NCI-H345 (cell line): ENCODE measurements around the gene ZBTB47.

Experiments
- DNase-seq: peaks from one replicate; lab custom pipeline; 2025; lab: John Stamatoyannopoulos, UW

The ZBTB47 gene

DNA sequence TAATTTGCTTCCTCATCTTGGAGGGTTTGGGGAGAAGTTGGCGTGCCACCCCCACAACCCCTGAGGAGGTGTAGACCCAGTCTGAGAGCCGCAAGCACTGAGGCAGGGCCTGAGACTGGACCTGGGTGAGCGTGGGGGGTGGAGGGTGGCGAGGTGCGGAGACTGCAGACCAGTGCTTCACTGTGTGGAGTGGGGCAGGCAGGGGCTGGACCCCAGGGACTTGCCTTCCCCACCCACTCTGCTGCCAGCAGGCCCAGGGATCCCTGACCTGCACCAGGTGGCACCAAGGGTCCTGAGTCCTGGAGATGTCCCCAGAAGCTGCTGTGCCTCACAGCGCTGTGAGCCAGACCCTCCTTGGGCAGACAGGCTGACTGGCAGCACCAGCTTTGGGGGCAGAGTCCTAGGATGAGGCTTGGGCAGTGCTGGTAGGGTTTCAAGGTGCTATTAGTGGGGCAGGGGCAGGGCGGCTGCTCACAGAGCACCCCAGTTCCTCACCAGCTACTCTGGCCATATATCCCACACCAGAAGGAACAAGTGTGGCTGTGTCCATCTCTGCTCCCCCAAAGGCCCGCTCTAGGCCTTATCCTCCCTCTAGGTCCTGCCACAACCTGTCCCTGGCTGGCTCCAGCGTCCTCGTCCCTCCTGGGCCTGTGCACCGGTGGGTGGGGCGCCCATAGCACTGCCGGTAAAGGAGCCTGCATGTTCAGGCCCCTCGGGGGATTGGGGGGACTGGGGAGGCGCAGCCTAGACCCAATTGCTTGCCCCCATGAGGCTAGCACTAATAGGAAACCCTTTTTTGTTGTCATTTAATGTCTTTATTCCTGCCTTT is 11.8 kb downstream of the ZBTB47 start:
- no peak for DNase-seq

DNA sequence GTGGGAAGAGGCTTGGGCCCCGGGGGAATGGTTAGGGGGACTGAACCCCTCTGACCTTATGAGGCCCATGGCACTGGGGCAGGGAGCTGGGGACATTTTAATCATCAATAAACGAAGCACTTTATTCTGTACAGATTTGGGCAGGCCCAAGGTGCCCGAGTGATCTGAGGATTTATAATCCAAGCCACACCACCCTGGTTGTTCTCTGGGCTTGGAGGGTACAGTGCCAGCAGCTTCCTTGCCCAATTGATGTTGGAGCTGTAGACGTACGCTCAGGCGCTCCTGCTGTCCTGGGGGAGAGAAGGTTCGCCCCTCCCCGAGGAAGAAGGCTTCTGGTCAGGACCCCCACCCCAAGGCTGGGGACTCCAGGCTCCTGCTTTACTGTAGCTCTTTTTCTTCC is 12.5 kb downstream of the ZBTB47 start:
- DNase-seq = no peak

DNA sequence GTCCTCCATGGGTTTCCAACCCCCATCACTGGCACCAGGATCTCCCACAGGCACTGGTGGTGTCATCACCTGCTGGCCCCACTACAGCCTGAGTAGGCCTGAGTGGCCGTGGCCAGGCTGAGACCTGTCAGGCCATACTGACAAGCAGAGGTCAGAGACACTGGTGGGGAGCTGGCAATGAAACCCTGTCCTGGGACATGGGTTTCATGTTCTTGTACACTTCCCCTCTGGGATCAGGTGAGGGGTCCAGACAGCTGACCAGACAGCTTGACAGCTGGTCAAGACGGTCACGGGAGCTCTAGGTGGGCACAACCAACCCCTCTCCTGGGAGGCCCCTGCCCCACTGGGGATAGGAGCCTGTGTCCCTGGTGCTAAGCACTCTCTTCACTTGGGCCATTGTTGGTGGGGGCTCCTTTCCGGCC is 13.1 kb downstream of the ZBTB47 start:
- no peak for DNase-seq

DNA sequence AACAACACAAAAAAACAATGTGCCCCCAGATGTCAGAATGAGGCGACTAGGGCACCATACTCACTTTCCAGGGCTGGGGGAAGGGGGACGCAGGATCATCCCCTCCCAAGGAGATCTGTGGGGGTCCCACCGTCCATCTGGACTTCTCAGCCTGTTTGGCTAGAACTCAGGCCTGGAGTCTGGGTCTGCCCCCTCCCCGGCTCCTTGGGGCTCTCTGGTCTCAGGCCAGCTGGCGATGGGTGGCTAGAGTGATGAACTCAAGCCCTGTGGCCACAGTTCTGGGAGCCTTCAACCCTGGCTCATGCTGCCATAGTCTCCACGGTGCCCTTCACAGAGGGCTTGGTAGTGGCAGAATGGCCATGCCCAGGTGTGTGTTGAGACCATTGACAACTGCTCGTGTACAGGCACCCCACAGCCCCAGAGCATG is 13.6 kb downstream of the ZBTB47 start:
- DNase-seq = no peak

DNA sequence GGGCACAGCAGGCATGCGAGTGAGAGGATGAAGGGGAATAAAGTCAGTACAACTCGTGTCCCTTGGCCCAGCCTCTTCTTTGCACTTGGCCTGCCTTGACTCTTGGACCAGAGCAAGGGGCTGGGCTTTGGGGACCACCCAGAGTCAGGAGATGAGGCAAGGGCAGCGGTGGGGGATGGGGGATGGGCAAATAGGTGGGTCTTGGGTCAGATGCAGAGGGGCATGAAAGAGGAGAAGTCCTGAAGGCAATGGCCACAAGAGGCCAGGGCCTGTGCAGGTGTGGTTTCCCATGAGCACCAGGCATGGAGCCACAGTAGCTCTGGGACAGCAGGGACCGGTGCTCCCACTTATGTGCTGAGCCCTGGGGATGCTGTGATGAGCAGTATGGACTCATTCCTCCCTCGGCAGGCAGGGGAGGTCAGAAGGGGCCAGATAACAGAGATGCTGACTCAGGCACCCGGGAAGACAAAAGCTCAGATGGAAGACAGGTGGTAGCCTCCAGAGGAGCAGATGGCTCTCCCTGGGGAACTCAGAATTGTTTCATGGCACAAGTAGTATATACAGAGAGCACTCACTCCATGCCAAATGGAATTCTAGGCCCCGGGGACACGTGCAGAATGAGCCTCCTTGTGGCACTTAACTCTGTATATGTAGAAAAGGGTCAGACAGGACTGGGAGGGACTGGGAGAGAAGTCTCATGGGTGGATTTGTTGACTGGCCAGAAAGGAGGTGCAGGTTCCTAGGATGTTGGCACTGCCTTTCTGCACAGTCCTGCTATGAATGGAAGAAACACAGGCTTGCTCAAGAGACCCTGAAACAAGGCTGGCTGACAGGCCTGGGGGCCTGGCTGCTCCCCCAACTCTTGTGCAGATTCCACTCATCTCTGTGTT is 14.3 kb downstream of the ZBTB47 start:
- peak; percentile 82 for DNase-seq

DNA sequence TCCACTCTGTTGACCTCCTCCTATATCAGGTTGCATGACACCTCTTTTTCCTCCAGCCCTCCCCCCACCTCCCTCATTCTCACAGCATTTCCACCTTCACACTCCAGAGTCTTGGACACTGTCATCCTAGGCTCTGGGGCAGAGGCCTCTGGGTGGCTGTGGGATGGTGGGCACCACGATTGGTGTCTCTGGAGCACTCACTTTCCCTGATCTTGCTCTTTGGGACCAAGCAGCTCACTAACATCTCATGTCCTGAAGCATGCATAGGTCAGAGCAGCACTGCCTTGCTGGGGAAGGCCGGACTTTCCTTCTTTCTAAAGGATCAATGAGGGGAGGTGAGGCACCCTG is 14.9 kb downstream of the ZBTB47 start:
- no peak for DNase-seq

DNA sequence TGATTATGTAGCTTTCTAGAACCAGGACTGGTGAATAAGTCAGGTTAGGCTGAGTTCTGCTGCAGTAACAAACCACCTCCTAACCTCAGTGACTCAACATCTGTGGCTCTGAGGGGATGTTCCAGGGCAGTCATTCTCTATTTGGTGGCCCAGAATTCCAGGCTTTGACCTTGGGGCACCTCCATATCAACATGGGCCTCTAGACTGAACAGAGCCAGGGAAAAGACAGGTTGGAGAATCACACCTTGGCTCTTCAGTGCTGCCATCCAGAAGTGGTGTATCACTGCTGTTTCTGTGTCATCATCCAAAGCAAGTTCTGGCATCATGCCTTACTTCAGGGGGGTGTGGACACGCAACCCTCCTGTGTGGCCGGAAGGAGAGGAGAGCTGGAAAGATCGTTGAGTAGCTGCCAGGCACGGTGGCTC is 15.3 kb downstream of the ZBTB47 start:
- DNase-seq = no peak

DNA sequence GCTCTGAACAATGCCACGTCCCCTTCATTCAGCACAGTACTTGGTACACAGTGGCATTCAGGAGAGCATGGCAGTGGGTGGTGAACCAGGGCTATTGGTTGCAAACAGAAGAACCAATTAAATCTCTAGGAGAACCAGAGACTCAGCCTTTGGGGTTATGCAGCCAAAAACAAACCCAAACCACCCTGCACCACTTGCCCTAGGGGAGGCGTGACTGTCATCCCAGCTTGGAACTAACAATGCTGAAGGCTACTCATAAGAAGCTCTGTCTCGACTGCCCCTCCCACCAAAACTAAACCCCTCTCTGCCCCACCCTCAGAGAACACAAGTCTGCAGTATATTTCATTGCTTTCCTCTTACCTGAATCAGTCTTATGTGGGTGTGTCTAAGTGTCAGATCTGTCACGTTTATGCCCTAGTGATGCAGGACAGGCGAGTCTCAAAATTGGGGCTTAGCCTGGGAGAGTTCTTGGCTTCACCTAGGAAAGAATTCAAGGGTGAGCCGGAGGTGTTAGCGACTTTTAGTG is 16.6 kb downstream of the ZBTB47 start:
- DNase-seq = no peak

DNA sequence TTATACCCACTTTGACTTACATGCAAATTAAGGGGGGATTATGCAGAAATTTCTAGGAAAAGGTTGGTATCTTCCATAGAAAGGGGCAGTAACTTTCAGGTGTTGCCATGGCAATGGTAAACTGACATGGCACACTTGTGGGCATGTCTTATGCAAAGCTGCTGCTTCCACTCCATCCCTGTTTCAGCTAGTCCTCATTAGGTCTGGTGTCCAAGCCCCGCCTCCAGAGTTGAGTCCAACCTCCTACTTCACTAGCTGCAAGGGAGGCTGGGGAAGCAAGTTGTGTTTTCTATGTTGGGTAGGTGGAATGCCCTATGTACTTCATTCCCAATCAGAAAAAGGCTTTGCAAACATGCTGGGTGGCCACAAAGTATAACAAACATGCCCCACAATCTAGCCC is 17.2 kb downstream of the ZBTB47 start:
- no peak for DNase-seq

DNA sequence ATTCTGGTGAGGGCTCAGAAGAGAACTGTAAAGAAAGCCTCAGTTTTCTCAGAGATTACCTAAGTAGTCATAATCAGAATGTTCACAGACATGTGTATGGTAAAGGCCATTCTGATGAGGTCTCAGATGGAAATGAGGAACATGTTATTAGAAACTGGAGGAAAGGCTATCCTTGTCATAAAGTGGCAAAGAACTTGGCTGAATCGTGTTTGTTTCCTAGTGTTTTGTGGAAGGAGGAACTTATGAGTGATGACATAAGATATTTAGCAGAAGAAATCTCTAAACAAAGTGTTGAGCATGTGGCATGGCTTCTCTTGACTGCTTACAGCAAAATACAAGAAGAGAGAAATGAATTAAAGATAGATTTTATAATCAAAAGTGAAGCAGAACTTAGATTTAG is 19.0 kb downstream of the ZBTB47 start:
- DNase-seq = no peak

DNA sequence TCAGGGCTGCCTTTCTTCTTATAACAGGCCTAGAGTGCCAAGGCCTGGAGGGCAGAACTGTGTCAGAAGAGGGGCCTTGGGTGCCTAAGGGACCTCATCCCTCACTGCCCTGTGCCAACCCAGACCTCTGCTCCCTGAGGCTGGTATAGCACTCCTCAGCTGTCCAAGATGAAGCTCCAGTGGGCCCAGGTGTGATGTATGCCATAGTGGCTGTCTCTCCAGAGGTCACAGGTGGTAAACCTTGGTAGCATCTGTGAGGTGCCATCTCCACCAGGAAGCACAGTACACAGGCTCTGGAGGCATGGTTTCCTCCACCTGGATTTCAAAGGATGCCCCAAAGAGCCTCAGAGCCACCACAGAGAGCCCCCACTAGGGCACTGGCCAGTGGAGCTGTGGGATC is 19.6 kb downstream of the ZBTB47 start:
- DNase-seq = no peak

DNA sequence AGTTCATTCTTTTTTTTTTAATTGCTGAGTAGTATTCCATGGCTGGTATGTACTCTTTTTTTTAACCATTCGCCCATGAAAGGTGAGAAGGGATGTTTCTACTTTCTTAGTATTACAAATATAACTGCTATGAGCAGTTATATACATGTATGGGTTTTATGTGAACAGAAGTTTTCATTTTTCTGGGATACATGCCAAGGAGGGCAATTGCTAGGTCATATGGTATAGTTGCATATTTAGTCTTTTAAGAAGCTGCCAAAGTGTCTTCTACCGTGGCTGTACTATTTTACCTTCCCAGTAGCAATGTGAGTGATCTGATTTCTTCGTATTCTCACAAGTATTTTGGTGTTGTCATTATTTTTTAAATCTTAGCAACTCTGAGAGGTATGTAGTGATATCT is 20.6 kb downstream of the ZBTB47 start:
- DNase-seq = no peak

DNA sequence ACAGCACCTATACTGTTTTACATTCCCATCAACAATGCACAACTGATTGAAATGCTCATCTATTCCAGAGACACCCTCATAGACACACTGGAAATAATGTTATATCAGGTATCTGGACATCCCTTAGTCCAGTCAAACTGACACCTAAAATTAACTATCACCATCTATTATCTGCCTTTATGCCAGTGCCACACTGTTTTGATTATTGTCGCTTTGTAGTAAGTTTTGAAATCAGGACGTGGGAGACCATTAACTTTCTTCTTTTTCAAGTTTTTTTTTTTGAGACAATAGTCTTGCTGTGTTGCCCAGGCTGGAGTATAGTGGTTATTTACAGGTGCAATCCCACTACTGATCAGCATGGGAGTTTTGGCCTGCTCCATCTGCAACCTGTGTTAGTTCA is 22.4 kb downstream of the ZBTB47 start:
- DNase-seq = no peak

DNA sequence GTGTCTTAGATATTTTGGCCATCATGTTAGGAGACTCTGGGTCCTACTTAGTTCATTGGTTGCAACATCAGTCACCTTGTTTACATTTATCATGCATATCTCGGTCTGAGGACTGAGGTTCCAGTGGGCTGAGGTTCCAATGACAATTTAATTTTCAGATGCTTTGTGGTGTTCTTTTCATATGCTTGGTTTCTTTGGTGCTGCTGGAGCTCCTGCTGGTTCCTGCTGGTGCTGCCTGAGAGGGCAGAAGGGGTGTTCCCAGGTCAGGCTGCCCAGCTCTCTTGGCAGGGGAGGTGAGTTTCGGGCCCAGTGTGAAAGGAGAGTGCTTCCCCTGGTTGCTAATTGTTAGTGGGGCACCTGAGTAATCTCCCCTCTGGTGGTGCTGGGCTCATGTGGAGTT is 24.9 kb downstream of the ZBTB47 start:
- DNase-seq = no peak

DNA sequence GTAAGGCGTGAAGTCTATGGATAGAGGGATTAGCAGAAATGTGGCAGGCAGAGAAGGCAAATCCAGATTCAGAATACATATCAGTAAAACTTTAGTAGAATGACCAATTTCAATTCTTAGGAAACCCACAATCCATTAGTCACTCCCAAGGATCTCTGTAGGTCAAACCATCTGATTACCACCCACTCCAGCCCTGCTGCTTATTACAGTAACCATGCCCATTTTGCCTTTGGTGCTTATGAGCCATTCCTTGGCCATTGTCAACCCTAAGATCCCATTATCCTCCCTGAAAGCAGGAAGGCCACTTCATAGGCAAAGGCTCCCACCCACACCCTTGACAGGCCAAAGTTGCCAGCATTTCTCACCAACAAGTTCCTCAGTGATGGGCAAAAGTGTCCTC is 26.8 kb downstream of the ZBTB47 start:
- DNase-seq = no peak

DNA sequence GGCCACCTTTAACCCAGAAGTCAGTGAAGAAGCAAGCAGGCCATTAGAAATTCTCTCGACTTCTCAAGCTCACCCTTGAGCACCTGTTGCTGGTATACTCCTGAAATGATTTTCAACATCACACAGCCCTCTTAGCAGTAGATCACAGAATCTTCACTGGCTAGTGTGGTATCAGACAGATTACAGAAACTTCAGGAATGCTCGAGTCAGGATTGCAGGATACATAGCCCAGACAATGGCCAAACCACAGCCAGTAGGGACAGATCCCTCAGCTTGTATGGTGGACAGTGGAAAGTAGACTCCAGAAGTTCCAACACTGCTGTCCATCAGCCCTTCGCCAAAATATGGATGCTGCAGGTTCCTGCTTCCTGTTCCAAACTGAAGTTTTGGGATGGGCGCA is 27.3 kb downstream of the ZBTB47 start:
- no peak for DNase-seq

DNA sequence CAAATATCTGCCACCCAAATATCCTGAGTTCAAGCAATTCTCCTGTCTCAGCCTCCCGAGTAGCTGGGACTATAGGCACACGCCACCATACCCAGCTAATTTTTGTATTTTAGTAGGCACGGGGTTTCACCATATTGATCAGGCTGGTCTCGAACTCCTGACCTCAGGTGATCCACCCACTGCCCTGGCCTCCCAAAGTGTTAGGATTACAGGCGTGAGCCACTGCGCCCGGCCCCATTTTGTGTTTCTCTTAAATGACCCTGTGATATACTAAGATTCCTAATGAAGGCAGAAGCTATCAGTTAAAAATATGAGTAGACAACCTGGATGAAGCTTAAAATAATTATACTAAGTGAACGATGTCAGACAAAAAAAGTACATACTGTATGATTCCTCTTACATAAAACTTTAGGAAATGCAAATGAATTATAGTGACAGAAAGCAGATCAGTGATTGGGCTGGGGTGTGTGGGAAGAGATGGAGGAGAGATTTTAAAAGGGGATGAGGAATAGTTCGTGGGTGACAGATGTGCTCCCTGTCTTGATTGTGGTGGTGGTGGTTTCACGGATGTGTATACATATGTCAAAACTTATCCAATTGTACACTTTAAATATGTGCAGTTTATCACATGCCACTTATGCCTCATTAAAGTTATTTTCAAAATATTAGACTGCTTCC is 28.0 kb downstream of the ZBTB47 start:
- DNase-seq = no peak

DNA sequence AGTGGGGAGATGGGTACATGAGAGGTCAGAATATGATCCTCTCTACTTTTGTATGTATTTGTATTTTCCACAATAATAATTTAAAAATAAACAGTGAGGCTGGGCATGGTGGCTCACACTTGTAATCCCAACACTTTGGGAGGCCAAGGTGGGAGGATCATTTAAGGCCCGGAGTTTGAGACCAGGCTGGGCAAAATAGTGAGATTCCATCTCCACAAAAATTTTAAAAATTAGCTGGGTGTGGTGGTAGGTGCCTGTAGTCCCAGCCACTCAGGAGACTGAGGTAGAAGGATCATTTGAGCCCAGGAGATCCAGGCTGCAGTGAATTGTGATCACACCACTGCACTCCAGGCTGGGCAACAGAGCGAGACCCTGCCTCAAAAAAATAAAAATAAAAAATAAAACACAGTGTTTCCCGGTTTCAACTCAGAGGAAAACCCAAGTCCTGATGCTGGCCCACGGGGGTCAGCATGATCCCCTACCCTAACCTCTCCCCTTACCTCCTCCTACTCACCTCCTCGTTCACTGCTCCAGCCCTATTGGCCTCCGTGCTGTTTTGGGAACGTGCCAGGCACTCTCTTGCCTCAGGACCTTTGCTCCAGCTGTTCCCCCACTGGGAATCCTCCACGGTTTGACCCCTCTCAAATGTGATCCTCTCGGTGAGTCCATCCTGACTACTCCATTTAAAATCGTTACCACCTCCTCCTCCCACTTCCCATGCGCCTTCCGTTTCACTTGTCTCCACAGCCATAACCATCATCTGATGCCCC is 29.0 kb downstream of the ZBTB47 start:
- no peak for DNase-seq

DNA sequence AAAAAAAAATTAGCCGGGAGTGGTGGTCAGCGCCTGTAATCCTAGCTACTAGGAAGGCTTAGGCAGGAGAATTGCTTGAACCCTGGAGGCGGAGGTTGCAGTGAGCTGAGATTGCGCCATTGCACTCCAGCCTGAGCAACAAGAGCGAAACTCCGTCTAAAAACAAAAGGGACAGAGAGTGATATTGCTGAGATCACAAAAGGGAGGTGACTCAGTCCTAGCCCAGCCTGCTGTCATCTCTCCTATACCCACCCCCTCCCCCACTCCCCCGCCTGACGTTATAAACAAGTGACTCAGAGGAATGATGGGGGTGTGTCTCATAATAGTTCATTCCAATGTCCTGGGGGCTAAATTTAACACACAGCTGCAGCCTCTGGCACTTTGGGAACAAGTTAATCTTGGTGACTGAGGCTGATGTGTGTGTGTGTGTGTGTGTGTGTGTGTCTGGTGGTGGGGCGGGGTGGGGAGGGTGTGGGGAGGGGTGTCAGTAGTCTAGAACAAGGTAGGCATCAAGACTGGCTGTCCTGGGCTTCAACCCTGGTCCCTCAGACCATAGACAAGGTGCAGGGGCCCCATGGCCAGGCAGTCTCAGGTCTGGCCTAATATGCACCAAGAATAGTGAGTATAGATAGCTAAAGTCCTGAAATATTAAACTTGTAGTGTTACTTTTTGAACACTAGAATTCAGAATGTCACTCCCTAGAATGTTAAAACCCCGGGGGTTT is 30.5 kb downstream of the ZBTB47 start:
- DNase-seq = no peak

DNA sequence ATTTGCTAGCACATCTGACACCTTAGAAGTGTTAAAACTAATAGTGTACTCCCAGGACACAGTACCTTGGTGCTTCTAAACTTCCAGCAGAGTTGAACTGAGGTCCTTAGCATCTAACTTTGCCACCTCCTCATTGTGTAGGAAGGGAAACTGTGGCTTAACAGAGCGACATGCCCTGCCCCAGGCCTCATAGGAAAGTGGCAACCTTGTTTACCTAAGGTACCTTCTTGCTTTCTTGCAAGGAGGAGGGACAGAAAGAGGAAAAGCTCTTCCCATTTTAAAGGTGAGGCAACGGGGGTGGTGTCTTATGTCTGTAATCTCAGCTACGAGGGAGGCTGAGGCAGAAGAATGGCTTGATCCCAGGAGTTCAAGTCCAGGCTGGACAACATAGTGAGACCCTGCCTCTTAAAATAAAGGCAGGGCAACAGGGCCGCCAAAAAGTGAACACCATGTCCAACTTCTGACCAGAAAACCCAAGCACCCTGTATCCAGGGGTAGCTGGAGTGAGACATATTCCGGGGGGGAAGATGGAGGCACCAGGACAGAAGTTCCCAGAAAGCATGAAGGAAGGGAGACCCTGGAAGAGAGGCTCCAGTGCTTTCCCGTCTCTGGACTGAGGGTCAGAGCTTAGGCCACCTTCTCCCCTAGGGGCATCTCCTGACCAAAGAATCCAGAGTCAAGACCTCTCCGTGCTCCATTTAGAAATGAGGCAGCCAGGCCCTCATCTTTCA is 31.3 kb downstream of the ZBTB47 start:
- DNase-seq = no peak
